GM12892 (cell line): Measurements from ENCODE around the gene ZNF385A.

Experiments
- POLR2A ChIP-seq: IDR thresholded peaks from 2 replicates; pipeline ENCODE4 v1.6.1; 2011; ENCODE audit warnings: low read depth, low read length, control low read depth
- TAF1 ChIP-seq: IDR thresholded peaks from 2 replicates; pipeline ENCODE4 v1.6.1; 2011; ENCODE audit warnings: low read depth, mild to moderate bottlenecking, control low read depth, low read length, borderline replicate concordance

DNA sequence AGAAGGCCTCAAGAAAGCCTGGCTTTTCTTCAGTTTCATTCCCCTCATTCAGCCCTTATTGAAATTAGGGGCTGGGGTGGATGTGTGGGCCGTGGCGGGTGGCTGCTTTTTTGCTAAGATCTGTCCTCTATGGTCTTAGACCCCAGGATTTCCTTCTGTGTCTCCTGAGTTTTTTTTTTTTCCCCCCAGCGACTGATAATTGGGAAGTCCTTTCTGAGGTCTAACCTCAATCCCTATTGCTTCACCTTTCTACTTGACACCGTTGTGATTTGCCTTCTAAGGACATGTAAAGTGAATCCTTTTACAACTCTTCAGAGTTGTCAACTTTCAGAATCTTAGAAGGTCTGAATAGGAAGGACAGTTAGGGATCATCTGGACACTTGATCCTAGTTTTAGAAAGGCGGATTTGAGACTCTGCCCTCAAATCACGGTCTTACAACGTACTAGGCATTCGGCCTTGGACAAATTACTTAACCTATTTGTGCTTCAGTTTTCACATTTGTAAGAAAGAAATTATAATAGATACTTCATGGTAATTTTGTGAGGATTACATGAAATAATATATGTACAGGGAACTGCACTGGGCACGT is 24.7 kb downstream of the ZNF385A start:
- TF ChIP-seq TAF1, result no peak
- TF ChIP-seq POLR2A, result no peak
